H7 (cell line): ENCODE results near the gene BAIAP3. TPM values are rescaled to one million over a fixed set of nuclear protein-coding genes. Genes with fewer than 3 reads are reported as not detected.

Experiments
- DNase-seq: peaks from one replicate; pipeline ENCODE4 v3.0.0; 2012
- H3K27me3 ChIP-seq: 2 replicates; pipeline ENCODE4 v1.6.0; 2011; ENCODE audit warnings: mild to moderate bottlenecking, low read length; ENCODE audit not compliant: control insufficient read depth, insufficient read depth
- H3K36me3 ChIP-seq: replicated peaks from 2 replicates; pipeline ENCODE4 v1.5.1; 2011; ENCODE audit warnings: low read length; ENCODE audit not compliant: control insufficient read depth, insufficient read depth
- H3K4me3 ChIP-seq: 2 replicates; pipeline ENCODE4 v1.5.1; 2011; ENCODE audit warnings: low read depth, mild to moderate bottlenecking, control low read depth, low read length, moderate library complexity; ENCODE audit not compliant: insufficient read depth
- total RNA-seq: library from RNA; depleted of rRNA; stranded (reverse); fragments of >200 nt; shearing (Covaris generic); gene quantifications from 2 replicates; pipeline ENCODE4 v1.2.3, GENCODE V29; 2014

BAIAP3 gene
- total RNA-seq, 1 experiment from 2014 or later: 2.6 TPM

- Histone ChIP-seq H3K4me3 (no peak overlapping the region), H3K36me3 (peaks cover 13% of the 10 kb centered on the region), H3K27me3 (no peaks in the 10 kb centered on the region)
- DNase-seq: no peak
These were observed 32.7 kb downstream of the BAIAP3 start for GRCh38 chr16:1366060-1366711.

DNA sequence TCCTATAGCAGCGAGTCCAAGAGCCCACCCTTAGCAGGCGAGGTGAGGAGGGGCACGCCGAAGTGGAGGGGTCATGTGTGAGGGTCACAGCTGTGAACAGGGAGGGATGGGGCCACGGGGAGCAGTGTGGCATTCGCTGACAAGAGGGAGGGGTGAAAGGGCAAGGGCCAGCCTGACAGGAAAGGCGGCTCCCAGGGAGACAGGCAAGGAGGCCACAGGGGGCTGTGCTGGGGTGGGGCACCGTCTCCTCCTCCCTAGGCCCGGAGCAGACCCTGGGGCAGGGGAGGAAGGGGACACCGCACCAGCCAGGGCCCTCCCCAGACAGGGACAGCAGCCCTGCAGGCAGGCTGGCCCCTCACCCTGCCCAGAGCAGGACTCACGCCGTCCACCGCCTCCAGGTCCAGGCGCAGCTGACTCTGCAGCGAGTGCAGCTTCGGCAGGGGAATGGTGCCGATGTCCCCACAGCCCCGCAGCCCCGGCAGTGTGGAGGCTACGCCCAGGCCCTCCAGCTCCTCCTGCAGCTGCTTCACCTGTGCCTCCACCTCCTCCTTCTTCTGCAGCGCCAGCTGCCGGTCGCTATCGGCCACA is 33.4 kb downstream of the BAIAP3 start:
- DNase-seq: no peak
- no peak overlapping the region for H3K4me3 ChIP-seq
- H3K36me3 ChIP-seq: peaks cover 13% of the 10 kb centered on the region
- H3K27me3 ChIP-seq: no peaks in the 10 kb centered on the region

DNA sequence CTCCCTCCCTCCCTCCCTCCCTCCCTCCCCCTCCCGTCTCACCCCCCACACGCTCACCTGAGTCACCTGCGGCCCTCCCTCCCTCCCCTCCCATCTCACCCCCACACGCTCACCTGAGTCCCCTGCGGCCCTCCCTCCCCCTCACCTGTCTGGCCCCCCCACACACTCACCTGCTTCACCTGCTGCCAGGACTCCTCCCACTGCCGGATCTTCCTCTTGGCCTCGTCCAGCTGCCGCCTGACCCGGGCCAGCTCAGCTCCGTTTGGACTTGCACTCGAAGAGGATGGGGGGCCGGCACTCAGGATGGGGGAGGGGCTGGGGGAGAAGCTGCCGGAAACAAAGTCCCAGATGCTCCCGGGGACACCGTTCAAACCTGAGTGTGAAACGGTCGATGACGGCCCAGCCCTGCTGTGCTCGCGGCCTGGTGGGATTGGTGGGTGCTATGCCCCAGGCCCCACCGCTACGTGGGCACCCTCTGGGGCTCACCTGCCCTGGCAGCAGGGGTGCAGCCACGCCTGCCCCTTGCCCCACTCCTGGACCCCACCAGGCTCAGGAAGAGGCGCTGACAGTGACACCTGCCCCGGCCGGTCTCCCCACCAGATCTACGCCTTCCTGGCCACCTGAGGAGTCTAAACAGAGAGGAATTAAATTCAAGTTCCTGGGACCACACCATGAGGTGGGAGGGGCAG is 34.2 kb downstream of the BAIAP3 start:
- H3K27me3 ChIP-seq: no peaks in the 10 kb centered on the region
- peaks cover 8% of the 10 kb centered on the region for H3K36me3 ChIP-seq
- no peak for DNase-seq
- H3K4me3 ChIP-seq: no peak overlapping the region

GRCh38 chr16:1371054-1371978 is 37.9 kb downstream of the BAIAP3 start:
- Histone ChIP-seq H3K36me3 (peaks cover 2% of the 10 kb centered on the region), H3K4me3 (no peak overlapping the region), H3K27me3 (no peaks in the 10 kb centered on the region)
- DNase-seq: no peak

GRCh38 chr16:1372292-1372950 is 39.0 kb downstream of the BAIAP3 start:
- no peak overlapping the region for H3K4me3 ChIP-seq
- no peaks in the 10 kb centered on the region for H3K27me3 ChIP-seq
- peaks cover 2% of the 10 kb centered on the region for H3K36me3 ChIP-seq
- no peak for DNase-seq

GRCh38 chr16:1374418-1375297 is 41.2 kb downstream of the BAIAP3 start:
- DNase-seq: no peak
- H3K36me3 ChIP-seq: peaks cover 2% of the 10 kb centered on the region
- no peak overlapping the region for H3K4me3 ChIP-seq
- no peaks in the 10 kb centered on the region for H3K27me3 ChIP-seq

DNA sequence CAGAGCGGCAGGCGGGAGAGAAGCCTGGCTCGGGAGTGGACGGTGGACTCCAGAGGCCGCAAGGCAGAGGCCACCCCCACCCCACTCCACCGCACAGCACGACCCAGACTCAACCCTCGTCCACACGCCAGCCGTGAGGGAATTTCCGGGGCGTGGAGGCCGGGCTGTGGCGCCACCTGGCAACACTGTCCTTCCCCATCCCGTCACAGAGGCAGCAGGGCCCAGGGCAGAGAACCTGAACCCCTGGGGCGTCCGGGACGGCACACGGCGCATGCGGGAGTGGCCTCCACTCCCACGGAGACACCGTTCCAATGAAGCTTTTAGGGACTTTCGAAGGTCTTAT is 41.8 kb downstream of the BAIAP3 start:
- Histone ChIP-seq H3K36me3 (no peaks in the 10 kb centered on the region; the same call in none of the 2 replicates), H3K27me3 (no peaks in the 10 kb centered on the region), H3K4me3 (no peak overlapping the region)
- no peak for DNase-seq

DNA sequence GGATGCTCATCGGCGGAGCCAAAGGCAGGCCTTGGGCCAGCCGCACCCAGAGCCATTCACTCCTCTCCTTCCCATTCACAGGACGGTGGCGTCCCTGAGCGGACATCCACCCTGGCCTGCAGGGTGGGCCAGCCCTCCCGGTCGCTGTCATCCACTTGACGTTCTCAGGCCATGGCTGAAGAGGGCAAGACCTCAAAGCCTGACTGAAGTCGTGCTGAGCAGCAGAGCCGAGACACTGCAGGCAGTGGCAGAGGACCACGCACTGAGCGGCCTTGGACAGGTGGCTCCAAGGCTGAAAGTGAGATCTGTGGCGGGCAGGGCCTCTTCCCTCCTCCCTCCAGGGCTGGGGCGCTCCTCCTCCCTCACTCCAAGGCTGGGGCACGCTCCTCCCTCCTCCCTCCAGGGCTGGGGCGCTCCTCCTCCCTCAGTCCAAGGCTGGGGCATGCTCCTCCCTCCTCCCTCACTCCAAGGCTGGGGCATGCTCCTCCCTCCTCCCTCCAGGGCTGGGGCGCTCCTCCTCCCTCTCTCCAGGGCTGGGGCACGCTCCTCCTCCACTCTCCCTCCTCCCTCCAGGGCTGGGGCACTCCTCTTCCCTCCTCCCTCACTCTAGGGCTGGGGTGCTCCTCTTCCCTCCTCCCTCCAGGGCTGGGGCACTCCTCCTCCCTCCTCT is 42.4 kb downstream of the BAIAP3 start:
- H3K27me3 ChIP-seq: no peaks in the 10 kb centered on the region
- DNase-seq: no peak

DNA sequence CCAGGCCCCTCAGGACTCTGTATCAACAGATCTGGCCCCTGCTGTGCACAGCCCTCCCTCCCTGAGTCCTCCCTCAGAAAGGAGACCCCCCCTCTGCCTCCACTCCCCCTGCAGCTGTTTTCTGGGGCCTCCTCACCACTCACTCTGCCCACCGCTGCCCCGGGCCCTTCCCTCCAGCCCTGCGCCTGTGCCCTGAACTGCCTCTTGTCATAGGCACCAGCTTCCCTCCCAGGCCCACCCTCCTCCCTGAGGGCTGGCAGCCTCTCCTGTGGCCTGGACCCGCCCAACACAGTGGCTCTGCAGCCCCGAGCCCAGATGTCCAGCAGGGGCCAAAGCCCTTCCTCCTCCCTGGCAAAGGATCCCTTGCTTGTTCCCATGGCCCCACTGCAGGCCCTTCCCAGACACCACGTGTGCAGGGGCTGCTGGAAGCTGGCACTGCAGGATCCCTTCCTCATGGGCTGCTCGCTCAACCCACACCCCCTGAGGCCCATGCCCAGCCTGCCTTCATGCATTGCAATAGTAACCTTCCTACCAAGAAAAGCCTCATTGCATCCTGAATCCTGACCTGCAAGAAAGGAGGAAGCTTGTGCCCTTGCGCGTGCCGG is 44.1 kb downstream of the BAIAP3 start:
- Histone ChIP-seq H3K4me3 (no peak overlapping the region), H3K36me3 (no peaks in the 10 kb centered on the region; the same call in none of the 2 replicates), H3K27me3 (no peaks in the 10 kb centered on the region)
- no peak for DNase-seq

More for the DNA sequence above, 42.4 kb downstream of the BAIAP3 start:
- no peaks in the 10 kb centered on the region; the same call in none of the 2 replicates for H3K36me3 ChIP-seq
- H3K4me3 ChIP-seq: no peak overlapping the region

GRCh38 chr16:1378087-1378803 is 44.8 kb downstream of the BAIAP3 start:
- no peak for DNase-seq
- H3K4me3 ChIP-seq: peak overlapping the region; percentile 84
- H3K27me3 ChIP-seq: no peaks in the 10 kb centered on the region
- H3K36me3 ChIP-seq: no peaks in the 10 kb centered on the region; the same call in none of the 2 replicates

DNA sequence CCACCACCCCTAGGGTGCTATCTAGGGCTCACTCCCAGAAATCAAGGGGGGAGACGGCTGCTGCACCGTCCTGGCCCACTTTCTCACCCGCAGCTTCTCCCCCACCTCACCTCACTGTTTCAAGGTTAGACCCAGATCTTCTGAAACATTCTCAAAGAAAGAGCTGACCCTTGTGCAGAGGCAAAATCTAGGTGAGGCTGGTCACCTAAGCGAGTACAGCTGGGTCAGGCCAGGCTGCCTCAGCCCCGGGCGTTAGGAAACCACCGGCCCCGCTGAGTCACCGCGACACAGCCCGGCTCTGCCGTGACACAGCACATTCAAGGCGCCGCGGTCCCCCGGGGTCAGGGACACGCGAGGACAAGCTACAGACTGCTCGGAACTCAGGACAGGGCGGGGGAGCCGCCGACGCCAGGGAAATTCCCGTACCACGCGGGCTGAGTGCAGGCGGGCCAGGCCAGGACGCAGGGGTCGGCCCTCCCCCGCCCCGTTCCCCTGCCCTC is 45.4 kb downstream of the BAIAP3 start:
- Histone ChIP-seq H3K4me3 (peak overlapping the region; percentile 84), H3K36me3 (no peaks in the 10 kb centered on the region; the same call in none of the 2 replicates), H3K27me3 (no peaks in the 10 kb centered on the region)
- DNase-seq: no peak
